Measurements from ENCODE around the gene ENTHD1.

The ENTHD1 gene

DNA sequence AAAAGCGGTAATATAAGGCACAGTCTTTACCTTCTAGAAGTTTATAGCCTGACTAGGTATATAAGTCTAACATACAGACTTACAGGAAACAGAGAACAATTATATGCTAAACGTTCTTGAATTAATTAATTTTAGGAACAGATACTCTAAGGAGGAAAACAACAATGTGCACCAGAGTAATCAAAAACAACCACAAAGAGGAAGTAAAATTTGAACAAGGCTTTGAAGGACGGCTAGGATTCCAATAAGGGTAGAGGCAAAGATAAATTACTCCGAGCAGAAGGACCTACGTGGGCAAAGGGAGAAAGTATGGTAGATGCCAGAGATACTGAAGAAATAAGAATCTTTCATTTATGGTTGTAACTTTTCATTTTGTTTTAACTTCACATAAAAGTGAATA lies 54.4 kb downstream of the ENTHD1 start:
- no peak for DNase-seq

DNA sequence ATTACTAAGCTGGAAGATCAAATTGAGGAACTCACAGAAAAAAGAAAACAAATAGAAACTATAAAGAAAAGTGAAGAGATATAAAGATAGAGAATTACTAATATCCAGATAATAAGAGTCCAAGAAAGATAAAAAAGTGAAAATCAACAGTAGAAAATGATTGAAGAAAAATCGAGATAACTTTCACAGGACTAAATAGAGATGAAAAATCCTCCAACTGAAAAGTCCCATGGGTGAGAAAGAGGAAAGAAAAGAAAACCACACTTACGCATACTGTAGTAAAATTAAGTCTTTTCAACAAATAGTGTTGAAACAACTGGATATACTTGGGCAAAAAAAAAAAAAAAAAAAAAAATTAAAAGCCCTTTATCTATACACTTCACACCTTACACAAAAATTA lies 60.0 kb downstream of the ENTHD1 start:
- DNase-seq, result no peak

DNA sequence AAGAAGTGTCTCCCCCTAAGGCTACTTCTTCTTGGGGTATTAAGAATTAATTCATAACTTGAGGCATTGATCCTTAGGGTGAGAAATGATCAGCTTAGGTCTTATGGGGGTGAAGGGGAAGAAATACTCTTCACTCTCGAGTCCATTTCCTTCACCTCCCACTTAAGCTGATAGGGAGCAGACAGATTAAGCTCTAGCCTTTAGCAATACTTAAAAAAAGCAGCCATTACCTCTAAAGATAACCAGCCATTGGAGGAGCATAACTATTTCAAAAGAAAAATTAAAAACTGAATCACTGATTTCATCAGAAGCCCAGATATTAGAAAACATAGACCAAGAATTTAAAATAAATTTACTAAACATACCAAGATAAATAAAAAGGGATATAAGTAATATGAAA lies 60.5 kb downstream of the ENTHD1 start:
- no peak for DNase-seq

DNA sequence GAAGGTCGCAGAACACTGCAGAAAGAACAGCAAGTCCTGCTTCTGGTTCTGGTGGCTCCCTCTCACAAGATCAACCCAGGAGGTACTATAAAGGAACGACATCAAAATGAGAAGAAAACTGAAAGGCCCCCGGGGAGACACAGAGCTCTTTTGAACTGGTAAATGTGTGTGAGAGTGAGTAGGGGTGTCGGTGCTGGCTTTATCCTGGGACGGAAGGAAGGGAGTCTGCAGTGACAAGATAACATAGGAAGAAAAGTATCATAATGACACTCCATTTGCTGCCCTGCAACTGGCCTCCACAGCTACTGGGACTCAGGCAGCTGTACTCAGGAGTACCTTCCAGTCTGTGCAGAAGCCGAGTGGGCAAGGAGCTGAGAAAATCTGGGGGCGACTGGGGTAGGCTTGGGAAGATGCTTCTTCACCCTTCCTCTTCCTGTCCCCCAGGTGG lies 60.9 kb downstream of the ENTHD1 start:
- no peak for DNase-seq

DNA sequence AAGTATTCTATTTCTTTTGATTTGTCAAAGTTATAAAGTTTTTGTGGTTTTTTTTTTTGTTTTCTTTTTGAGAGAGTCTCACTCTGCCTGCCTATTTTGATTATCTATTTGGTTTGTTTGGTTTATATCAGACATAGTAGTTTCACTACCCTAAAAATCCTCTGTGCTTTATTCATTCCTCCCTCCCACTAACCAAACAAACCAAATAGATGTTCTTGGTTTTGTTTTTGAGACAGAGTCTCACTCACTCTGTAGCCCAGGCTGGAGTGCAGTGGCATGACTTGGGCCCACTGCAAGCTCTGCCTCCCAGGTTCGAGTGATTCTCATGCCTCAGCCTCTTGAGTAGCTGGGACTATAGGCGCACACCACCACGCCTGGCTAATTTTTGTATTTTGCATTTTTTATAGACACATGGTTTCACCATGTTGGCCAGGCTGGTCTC lies 67.9 kb downstream of the ENTHD1 start:
- DNase-seq, result no peak

DNA sequence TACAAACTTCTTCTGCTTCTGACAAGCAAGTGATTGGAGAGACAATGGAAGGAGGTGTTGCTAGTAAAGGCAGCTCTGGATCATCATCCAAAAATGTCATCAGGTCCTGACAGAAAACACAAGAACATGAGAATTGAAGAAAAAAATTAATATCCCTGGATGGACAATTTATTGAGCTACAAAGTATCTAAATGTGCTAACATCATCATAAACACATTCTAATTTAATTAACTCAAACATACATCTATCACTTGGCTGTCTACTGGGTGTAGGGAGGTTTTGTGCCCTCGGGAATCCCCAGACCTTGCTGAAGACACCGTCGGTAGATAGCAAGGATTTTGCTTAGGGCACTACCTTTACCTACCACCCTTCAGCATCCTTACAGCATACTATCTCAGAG lies 72.6 kb downstream of the ENTHD1 start:
- no peak for DNase-seq

DNA sequence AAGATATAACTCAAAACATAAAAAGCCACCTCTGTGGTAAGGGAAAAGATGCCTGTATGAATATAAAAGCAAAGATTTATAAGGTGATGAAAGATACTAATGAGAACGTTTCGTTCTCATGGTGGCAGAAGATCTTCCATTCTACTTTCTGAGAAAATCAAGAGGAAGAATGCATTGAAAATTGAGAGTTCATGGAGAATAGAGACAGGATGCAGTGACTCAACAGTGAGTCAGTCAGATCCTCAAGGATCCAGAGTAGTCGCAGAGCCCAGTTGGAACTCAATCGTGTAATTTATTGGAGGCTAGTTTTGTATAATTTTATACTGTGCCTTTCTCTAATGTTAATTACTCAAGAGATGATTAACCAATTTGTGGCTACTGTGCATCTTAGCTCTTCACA lies 73.3 kb downstream of the ENTHD1 start:
- no peak for DNase-seq

DNA sequence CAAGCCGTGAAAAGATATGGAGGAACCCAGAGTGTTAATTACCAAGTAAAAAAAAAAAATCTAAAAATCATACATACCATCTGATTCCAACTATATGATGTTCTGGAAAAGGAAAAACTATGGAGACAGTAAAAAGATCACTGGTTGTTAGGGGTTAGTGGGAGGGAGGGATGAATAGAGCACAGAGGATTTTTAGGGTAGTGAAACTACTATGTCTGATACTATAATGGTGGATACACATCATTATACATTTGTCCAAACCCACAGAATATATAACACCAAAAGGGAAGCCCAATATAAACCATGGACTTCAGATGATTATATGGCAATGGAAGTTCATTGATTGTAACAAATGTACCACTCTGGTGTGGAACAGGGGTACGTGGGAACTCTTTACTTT lies 74.1 kb downstream of the ENTHD1 start:
- DNase-seq, result no peak

DNA sequence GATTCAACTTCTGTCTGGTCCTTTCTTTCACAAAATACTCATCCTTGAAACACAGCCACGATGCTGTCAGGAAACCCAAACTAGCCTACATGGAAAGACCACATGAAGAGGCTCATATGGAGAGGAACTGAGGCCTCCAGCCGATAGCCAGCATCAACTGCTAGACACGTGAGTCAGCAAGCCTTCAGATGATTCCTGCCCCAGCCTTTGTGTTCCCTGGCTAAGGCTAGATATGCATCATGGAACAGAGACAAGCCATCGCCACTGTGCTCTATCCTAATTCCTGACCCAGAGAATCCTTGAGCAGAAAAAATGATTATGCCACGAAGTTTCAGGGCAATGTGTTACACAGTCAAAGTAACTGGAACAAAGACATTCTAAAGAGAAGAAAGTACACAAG lies 75.5 kb downstream of the ENTHD1 start:
- no peak for DNase-seq

DNA sequence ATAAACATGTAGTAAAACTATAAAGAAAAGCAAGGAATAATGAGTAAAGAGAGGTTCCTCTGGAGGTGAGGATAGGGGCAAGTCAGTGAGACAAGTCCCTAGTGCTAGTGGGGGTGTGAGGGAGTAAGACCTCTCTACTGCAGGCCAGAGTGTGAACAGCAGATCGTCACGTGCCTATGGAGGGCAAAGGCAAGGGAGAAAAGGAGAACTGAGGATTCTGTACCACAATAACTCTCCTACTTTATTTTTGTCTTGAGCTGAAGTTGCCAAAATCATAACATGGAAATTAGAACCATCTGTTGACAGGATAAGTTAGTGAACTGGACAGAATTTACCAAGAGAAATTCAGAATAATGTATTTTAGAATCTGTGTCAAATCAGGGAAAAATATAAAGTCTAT lies 77.6 kb downstream of the ENTHD1 start:
- DNase-seq, result no peak

DNA sequence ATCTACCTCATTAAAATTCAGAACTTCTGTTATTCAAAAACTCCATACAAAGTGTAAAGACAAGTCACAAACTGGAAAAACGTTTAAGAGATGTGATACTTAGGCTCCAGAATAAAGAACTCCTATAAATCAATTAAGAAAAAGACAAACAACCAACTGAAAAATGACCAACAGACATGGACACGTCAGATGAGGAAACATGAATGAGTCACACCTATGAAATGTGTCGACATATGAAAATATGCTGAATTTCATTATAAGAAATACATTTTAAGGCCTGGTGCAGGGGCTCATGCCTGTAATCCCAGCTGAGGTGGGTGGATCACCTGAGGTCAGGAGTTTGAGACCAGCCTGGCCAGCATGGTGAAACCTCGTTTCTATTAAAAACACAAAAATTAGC lies 78.7 kb downstream of the ENTHD1 start:
- no peak for DNase-seq

DNA sequence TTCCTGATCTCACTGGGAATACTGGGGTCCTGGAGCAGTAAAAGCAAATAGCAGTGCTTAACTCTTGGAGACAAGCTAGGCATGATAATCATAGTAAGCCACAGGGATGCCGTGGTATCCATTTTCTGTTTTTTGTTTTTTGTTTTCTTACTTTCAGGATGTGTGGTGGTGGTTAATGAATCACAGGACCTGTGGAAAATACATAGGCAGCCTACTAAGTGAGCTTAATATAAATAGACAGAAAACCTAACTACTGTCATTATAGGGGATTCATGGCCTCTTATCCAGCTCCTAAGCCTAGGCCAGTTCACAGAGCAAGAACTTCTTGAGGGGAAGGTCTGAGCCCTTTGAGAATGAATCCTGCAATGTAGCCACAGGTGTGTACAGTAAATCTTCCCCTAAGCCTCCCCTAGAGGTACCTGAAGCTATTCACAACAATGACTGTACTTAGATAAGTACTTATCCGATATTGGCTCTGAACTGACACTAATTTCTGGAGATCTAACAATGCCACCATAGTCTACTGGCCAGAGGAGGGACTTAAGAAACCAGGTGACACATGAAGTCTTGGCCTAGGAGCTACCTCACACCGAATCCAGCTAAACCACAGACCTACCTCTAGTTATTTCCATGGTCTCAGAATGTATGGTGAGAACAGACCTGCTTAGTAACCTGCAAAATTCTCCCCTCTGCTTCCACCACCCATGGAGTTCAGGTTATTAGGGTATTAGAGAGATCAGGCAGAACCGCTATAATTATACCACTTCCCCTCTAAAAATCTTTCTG lies 83.6 kb downstream of the ENTHD1 start:
- no peak for DNase-seq

DNA sequence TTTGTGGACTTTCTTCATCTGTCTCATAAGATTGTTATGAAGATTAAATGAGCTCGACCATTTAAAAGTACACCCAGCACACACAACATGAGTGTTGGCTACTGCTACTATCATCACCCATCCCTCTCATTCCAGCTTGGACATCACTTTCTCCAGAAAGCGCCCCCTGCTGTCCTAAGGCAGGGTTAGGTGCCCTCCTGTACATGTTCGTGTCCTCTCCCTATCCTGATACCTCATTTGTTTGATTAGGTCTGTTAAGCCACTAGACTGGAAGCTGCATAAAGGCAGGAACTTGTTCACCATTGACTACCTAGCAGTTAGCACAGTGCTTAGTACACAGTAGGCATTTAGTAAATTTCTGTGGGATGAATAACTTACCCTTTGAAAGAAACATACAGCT lies 85.5 kb downstream of the ENTHD1 start:
- no peak for DNase-seq

DNA sequence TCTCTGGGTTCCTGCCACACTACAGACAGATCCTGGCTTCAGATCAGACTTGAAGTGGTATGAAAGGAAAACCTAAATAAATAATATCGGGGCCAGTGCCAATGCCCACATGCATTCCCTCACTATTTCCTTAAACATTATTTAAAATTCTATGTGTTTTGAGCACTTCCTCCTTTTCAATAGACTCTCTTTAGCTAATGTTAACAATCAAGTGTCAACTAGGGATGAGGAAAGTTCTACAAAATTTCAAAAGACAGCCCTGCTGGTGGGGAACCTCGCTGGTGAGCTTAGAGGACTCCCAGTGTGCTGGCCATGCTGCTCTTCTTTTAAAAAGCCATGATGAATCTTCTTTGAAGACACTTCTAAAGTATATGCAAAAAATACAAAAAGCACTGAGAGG lies 87.5 kb downstream of the ENTHD1 start:
- no peak for DNase-seq

DNA sequence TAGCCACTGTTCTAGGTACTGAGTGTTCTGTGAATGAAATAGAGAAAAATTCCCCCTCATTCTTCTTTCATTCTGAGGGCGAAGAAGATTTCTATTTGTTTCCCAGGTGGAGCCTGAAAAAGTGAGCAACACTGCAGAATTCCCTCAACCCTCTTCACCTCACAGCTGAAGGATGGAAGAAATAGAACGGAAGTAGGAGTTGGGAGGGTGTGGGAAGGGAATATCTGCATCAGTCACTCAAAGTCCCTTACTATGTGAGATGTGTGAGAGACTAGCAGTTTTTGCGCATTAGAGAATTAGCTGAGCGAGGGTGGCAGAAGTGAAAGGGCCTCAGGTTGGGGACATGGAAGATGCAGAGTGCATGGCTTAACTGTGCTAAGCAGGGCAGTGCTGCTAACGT lies 88.4 kb downstream of the ENTHD1 start:
- no peak for DNase-seq

DNA sequence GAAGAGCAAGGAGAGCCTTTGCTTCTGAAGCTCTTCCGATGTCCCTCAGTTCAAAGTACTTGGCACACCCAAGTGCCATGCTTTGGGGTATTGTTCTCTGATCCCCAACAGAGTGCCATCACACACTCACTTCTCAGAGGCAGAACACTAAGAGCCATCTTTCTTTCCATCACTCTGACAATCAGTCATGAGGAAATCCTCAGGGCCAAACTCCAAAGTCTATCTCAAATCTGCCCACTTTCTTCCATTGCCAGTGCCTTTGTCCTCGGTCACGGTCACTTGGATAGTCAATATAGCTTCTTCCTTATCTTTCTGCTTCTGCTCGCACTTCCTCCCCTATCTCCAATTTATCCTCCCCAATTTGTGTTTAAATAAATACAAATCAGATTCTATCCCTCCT lies 90.9 kb downstream of the ENTHD1 start:
- no peak for DNase-seq

DNA sequence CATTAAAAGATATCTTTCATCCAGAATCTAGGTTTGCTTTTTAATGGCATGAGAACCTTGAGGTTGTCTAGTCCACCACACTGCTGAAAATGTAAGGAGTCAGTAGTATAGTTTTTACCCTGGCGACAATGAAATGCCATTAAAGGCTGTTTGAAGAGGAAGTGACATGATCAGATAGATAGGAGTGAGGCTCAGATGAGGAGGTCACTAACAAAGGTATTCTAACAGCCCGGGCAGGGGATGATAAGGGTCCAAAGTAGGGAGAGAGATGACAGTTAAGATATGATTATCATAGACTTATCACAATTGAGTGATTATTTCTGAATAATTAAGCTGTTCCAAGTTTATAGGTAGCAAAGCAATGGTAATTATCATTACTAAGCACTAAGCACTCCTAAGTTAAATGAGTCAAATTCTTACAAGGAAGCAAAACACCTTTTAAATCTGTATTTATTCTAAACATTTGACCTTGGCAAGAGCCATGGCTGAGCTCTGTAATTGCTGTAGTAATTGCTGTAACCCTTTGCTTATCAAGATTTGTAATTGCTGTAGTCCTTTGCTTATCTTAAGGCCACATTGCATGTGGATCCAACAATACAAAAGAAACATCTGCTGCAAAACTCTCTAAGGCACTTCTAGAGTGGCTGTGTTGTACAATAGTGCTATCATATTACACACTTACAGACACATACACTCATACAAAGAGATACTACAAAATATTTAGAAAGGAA lies 92.6 kb downstream of the ENTHD1 start:
- no peak for DNase-seq

DNA sequence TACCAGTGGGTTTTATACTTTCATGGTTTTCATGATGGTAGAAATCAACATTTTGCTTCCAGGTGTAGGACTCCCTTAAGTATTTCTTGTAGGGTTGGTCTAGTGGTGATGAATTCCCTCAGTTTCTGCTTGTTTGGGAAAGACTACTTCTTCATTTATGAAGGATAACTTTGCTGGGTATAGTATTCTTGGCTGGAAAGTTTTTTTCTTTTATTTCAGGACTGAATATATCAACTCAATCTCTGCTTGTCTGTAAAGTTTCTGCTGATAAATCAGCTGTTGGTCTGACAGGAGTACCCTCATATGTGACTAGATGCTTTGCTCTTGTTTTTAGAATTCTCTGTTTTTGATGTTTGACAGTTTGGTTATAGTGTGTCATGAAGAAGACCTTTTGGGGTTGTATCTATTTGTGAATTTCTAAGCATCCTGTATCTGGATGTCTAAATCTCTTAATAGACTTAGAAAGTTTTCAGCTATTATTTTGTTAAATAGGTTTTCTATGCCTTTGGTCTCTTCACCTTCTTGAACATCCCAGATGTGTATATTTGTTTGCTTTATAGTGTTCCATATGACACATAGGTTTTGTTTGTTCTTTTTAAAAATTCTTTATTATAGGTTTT lies 95.9 kb downstream of the ENTHD1 start:
- no peak for DNase-seq

DNA sequence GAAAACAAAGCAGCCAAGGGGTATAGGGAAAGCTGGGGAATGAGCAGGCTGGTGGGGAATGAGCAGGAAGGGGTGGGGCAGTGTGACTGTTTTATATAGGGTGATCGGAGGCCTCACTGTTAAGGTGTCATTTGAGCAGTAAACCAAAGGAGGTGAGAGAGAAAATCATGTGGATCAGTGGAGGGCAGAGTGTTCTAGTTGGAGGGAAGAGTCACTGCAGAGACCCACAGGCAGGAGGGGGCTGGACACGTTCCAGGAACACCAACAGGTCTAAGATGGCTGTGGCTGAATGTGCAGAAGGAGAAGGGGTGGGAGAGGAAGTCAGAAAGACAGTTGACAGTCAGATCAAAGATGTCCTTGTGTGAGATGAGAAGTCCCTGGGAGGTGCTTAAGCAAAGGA lies 103.8 kb downstream of the ENTHD1 start:
- DNase-seq, result no peak

DNA sequence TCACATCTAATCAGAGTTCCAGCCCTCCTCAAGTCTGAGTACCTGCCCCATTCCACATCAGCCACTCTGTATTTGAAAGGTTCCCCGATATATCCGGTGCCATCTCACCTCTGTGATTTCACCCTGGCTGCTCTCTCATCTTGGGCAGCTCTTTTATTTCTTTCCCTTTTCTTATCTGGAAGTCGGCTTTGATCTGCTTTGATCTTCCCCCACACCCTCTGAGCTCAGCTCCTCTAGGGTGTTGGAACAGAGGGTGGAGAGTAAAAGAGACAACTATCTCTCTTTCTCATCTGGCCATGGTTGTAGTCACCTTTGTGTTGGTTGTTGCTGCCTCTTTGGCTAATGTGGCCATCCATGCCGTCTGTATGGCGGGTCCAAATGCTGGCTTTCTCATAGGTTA lies 108.3 kb downstream of the ENTHD1 start:
- no peak for DNase-seq

DNA sequence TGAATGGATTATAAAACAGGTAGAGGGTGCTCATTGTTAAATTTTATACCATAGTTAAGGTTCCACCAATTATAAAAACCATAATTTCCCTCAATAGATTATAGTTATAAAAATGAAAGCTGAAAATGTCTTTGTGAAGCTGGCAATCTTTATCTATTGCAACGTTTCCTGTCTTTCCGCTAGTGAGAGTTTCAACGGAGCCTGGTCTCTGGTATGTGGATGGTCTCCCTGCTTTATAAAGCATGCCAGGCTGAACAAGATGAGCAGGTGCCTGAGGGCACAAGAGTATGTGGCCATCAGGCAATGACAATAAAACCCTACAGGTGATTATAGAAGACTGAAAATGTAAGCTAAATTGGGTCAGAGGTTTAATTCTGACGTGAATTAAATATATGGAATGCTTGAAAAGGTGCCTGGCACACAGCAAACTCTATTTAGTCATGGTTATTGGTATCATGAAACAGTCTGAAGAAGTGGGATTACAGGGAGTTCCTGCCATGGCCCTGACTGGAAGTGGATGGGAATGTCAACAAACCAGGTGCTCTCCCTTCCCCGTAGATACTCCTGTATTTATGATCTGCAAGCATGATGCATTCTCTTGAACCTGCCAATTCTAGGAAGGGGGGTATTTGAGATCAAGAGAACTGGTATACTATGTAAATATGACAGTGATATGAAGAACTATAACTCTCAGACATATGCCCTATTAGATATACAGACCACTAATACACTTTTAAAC lies 115.7 kb downstream of the ENTHD1 start:
- DNase-seq, result no peak

DNA sequence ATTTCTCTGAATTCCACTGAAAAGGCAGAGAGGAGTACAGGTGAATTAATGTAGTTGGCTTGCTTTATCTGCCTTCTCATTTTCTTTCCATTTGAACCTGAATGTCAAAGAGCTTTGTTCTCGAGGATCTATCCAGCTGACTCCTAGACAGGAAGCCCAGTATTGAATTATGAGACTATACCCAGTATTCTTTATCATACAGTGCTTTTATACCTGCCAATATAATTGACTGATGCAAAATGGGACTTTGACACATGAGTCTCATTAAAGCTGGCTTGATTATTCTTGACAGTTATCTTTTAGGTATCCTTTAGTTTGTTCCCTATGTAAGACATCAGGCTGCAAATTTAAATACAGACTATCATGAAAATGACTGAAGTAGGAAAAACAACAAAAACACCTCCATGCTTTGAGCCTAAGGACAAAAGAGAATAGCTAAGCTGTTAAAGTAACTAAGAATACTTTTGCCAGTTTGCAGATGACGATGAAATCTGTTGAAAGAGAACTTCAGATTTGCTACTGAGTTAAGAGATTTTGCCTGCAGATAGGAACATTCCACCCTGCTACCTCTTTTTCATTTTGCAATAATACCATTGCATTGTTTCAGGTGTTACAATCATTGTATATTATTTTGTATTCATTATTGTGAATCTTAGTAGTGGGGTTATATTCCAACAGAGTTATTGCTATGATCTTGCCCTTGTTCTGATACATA lies 117.1 kb downstream of the ENTHD1 start:
- DNase-seq, result no peak
